Measurements from ENCODE around the gene RBCK1. TPM values are rescaled to one million over a fixed set of nuclear protein-coding genes. Genes with fewer than 3 reads are reported as not detected.

Gene RBCK1
- total and polyA plus RNA-seq, 9 of the 15 experiments (the other 6 are each of a cell fraction or from before 2014, with no cell fraction given): 5.9 to 59.3 (median 26.5) TPM

DNA sequence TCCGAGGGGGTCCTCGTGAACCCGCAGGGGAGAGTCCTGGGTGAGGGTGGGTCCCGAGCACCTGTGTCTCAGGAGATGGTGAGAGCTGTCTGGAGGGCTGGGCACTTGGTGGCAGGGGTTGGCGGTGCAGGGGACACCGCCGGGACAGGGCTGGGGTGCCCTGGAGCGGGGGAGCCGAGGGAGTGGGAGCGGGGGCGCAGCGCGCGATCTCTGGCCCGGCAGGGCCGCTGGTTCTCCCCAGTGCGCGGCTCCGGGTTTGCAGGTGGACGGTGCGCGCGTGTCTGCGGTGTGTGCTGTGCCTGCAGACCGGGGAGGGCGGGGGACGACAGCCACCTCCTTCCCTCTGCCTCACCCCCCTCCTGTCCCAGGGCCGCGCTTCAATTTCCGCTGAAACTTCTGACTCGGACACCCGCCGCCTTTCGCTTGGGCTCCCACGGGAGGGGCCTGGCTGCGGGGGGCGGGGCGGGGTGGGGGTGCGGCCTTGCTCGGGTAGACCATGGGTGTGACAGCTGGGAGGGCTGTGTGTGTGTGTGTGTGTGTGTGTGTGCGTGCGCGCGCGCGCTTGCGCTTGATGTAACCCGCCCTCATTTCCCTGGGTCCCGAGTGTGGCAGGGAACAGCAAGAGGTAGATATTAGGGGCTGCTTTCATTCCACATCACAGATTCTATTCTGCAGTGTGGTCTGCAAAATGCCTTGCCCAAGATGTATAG, 26.4 kb upstream of the RBCK1 start (continued):
- TF ChIP-seq FOXJ3 (CRISPR knock-in tag; IDR thresholded peaks at IDR 0.05): no peak
- TF ChIP-seq, protein P1, sequence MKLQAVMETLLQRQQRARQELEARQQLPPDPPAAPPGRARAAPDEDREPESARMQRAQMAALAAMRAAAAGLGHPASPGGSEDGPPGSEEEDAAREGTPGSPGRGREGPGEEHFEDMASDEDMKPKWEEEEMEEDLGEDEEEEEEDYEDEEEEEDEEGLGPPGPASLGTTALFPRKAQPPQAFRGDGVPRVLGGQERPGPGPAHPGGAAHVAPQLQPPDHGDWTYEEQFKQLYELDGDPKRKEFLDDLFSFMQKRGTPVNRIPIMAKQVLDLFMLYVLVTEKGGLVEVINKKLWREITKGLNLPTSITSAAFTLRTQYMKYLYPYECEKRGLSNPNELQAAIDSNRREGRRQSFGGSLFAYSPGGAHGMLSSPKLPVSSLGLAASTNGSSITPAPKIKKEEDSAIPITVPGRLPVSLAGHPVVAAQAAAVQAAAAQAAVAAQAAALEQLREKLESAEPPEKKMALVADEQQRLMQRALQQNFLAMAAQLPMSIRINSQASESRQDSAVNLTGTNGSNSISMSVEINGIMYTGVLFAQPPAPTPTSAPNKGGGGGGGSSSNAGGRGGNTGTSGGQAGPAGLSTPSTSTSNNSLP (IDR thresholded peaks at IDR 0.05; ENCODE audit: borderline replicate concordance, low read depth, low read length): no peak
- no peak for TF ChIP-seq PHF21A (IDR thresholded peaks at IDR 0.05; ENCODE audit: borderline replicate concordance, low read depth)
- TF ChIP-seq THRA (IDR thresholded peaks at IDR 0.05): no peak
- no peak for TF ChIP-seq ZNF76 (CRISPR knock-in tag; IDR thresholded peaks at IDR 0.05; ENCODE audit: borderline replicate concordance)
- TF ChIP-seq ZNF57 (CRISPR knock-in tag; IDR thresholded peaks at IDR 0.05): no peak
- peak; percentile 78; the same call in 1 of the 2 replicates for TF ChIP-seq RHOXF2B (CRISPR knock-in tag; conservative IDR thresholded peaks at IDR 0.05)
- TF ChIP-seq ELK3 (CRISPR knock-in tag; IDR thresholded peaks at IDR 0.05): no peak
- no peak for TF ChIP-seq CHD2 (IDR thresholded peaks at IDR 0.05; ENCODE audit: low read depth, low read length)
- TF ChIP-seq ZNF165 (CRISPR knock-in tag; IDR thresholded peaks at IDR 0.05; ENCODE audit: borderline replicate concordance): no peak
- no peak for TF ChIP-seq NFYB (IDR thresholded peaks at IDR 0.05; ENCODE audit: extremely low read depth, insufficient read length)
- no peak for TF ChIP-seq HES1 (IDR thresholded peaks at IDR 0.05; ENCODE audit: low read depth)
- no peak for TF ChIP-seq ZKSCAN8 (CRISPR knock-in tag; IDR thresholded peaks at IDR 0.05)
- TF ChIP-seq, protein P2, sequence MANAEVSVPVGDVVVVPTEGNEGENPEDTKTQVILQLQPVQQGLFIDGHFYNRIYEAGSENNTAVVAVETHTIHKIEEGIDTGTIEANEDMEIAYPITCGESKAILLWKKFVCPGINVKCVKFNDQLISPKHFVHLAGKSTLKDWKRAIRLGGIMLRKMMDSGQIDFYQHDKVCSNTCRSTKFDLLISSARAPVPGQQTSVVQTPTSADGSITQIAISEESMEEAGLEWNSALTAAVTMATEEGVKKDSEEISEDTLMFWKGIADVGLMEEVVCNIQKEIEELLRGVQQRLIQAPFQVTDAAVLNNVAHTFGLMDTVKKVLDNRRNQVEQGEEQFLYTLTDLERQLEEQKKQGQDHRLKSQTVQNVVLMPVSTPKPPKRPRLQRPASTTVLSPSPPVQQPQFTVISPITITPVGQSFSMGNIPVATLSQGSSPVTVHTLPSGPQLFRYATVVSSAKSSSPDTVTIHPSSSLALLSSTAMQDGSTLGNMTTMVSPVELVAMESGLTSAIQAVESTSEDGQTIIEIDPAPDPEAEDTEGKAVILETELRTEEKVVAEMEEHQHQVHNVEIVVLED (CRISPR knock-in tag; IDR thresholded peaks at IDR 0.05): no peak
- no peak for TF ChIP-seq ZFP36 (IDR thresholded peaks at IDR 0.05; ENCODE audit: low read depth, low read length, partially characterized antibody)
- TF ChIP-seq CXXC5 (CRISPR knock-in tag; IDR thresholded peaks at IDR 0.05): peak; percentile 64; the same call in 1 of the 2 replicates
- no peak for TF ChIP-seq GTF3C2 (IDR thresholded peaks at IDR 0.05; ENCODE audit: borderline replicate concordance, extremely low read depth, insufficient read length)
- no peak; the same call in 1 of the 2 replicates for TF ChIP-seq KAT7 (CRISPR knock-in tag; IDR thresholded peaks at IDR 0.05; ENCODE audit: borderline replicate concordance)
